HepG2 (cell line): Measurements from ENCODE around the gene STH. TPM values are rescaled to one million over a fixed set of nuclear protein-coding genes. Genes with fewer than 3 reads are reported as not detected.

ENCODE experiments used
- ATAC-seq: fragments of 200-7000 bp; cut with Tn5 transposase; 3 replicates; pipeline ENCODE4 v1.9.1; 2020; ENCODE audit warnings: mild to moderate bottlenecking, moderate library complexity
- BruUV-seq: library from RNA; stranded (reverse); fragments of 400-500 nt; replicated peaks from 2 replicates; lab custom pipeline; 2021; lab: Mats Ljungman, UMichigan
- CTCF ChIA-PET: fragments of 300-600 bp; formaldehyde crosslinking; extraction: SDS; loops from one replicate; lab custom pipeline; 2021; ENCODE audit warnings: low total read pairs, inconsistent platforms, low intra/inter-chr PET ratio; lab: Yijun Ruan, JAX
- POLR2A ChIA-PET: fragments of 350-600 bp; sonication (Branson Sonifier 250); formaldehyde crosslinking; loops from one replicate; lab custom pipeline; 2020; ENCODE audit warnings: antibody characterized with exemption, inconsistent platforms; lab: Yijun Ruan, JAX
- DNase-seq: peaks from one replicate; pipeline ENCODE4 v3.0.0-alpha.2; 2015; ENCODE audit warnings: low spot score
- FAIRE-seq: peaks from 3 replicates; lab custom pipeline; 2011; peaks lifted over from hg19 to GRCh38; lab: Jason Lieb, UNC
- H2AFZ ChIP-seq: one replicate; pipeline ENCODE4 v1.6.1; 2011; ENCODE audit warnings: low read length, inconsistent platforms
- H3K27ac ChIP-seq: fragments of 300-600 bp; 3 replicates; pipeline ENCODE4 v1.8.0; 2011; ENCODE audit warnings: mixed run types, mild to moderate bottlenecking, mixed read lengths, low read length, inconsistent platforms; ENCODE audit not compliant: insufficient read depth; ENCODE audit errors: extremely low read length
- H3K27me3 ChIP-seq, 2 experiments: fragments of 200-600 bp in 1 of 2; 2 replicates in 1 of 2; 3 replicates in 1 of 2; pipeline versions ENCODE4 v1.6.0 to v1.8.0; 2011; ENCODE audit warnings: low read length in 2 of 2, mild to moderate bottlenecking in 2 of 2, moderate library complexity in 2 of 2, inconsistent platforms in 1 of 2; ENCODE audit not compliant: insufficient read depth in 2 of 2, control insufficient read depth in 1 of 2
- H3K36me3 ChIP-seq, 2 experiments: fragments of 200-600 bp in 1 of 2; replicated peaks in 1 of 2; 2 replicates in 1 of 2; 3 replicates in 1 of 2; pipeline versions ENCODE4 v1.5.1 to v1.8.0; 2011; ENCODE audit warnings: low read length in 2 of 2, inconsistent platforms in 1 of 2; ENCODE audit not compliant: insufficient read depth in 2 of 2, control insufficient read depth in 1 of 2
- H3K4me1 ChIP-seq: 2 replicates; pipeline ENCODE4 v1.5.1; 2012; ENCODE audit warnings: low read length, inconsistent platforms; ENCODE audit not compliant: insufficient read depth
- H3K4me2 ChIP-seq: 2 replicates; pipeline ENCODE4 v1.6.0; 2011; ENCODE audit warnings: low read depth, low read length, inconsistent platforms
- H3K4me3 ChIP-seq, 3 experiments: fragments of 200-600 bp in 1 of 3; sonication (generic), shearing (Covaris generic) in 1 of 3; replicated peaks in 1 of 3; 2 replicates each; pipeline ENCODE4 v1.5.1; 2011 to 2016; ENCODE audit warnings: low read length in 3 of 3, inconsistent platforms in 2 of 3, low read depth in 2 of 3, mild to moderate bottlenecking in 2 of 3, control low read depth in 1 of 3, mixed read lengths in 1 of 3; ENCODE audit not compliant: insufficient read depth in 1 of 3
- H3K79me2 ChIP-seq: one replicate; pipeline ENCODE4 v1.6.1; 2011; ENCODE audit warnings: low read length, inconsistent platforms; ENCODE audit not compliant: insufficient read depth
- H3K9ac ChIP-seq: 2 replicates; pipeline ENCODE4 v1.6.0; 2011; ENCODE audit warnings: mild to moderate bottlenecking, low read depth, low read length, inconsistent platforms; ENCODE audit not compliant: insufficient read depth
- H3K9me3 ChIP-seq: 2 replicates; pipeline ENCODE4 v1.5.1; 2012; ENCODE audit warnings: mild to moderate bottlenecking, low read length
- H4K20me1 ChIP-seq: 2 replicates; pipeline ENCODE4 v1.6.0; 2011; ENCODE audit warnings: inconsistent platforms, mild to moderate bottlenecking, low read length, moderate library complexity; ENCODE audit not compliant: insufficient read depth
- AGO2 ChIP-seq: fragments of 200-400 bp; formaldehyde crosslinking; optimal IDR thresholded peaks from 2 replicates; pipeline ENCODE3; 2017; ENCODE audit warnings: mild to moderate bottlenecking, low read depth, low read length, moderate library complexity
- BORCS8-MEF2B ChIP-seq: sonication (generic); formaldehyde crosslinking; IDR thresholded peaks from 2 replicates; pipeline ENCODE4 v1.8.0; 2022; ENCODE audit warnings: mild to moderate bottlenecking, missing genetic modification reagents
- FOXC1 ChIP-seq: sonication (generic); formaldehyde crosslinking; IDR thresholded peaks from 2 replicates; pipeline ENCODE4 v1.8.0; 2022; ENCODE audit warnings: mild to moderate bottlenecking, missing genetic modification reagents, borderline replicate concordance
- NCOA2 ChIP-seq: sonication (generic); formaldehyde crosslinking; IDR thresholded peaks from 2 replicates; pipeline ENCODE4 v1.8.0; 2022; ENCODE audit warnings: inconsistent platforms
- RBM22 ChIP-seq: fragments of 200-400 bp; formaldehyde crosslinking; optimal IDR thresholded peaks from 2 replicates; pipeline ENCODE3; 2017; ENCODE audit warnings: mild to moderate bottlenecking, low read length, moderate library complexity
- SATB2 ChIP-seq: sonication (generic); formaldehyde crosslinking; IDR thresholded peaks from 2 replicates; pipeline ENCODE4 v1.5.0; 2020; ENCODE audit warnings: missing genetic modification reagents
- ZNF616 ChIP-seq: sonication (generic); formaldehyde crosslinking; IDR thresholded peaks from 2 replicates; pipeline ENCODE4 v1.5.0; 2020; ENCODE audit warnings: low read depth, mild to moderate bottlenecking, missing genetic modification reagents
- ZNF891 ChIP-seq: sonication (generic); formaldehyde crosslinking; IDR thresholded peaks from 2 replicates; pipeline ENCODE4 v1.5.0; 2020; ENCODE audit warnings: mild to moderate bottlenecking, missing genetic modification reagents
- WGBS: methylation state at CpG from one replicate; pipeline ENCODE4 v1.1.6; 2017; ENCODE audit warnings: low lambda C conversion rate; 5-methylcytosine and 5-hydroxymethylcytosine counted together
- in situ Hi-C: cut with HindIII; loops from 2 replicates; pipeline ENCODE4 v1.10.0; 2017; ENCODE audit warnings: low pct_unique_long_range_greater_than_20kb; ENCODE audit not compliant: extremely low pct_ligation_motif_present
- intact Hi-C: fragments of 100-400 bp; cut with micrococcal nuclease; formaldehyde crosslinking; loops from one replicate; pipeline ENCODE4 v1.10.0; 2022; ENCODE audit not compliant: unreplicated experiment
- polyA plus RNA-seq, 8 experiments: library from polyadenylated mRNA; depleted of rRNA in 3 of 8; stranded (reverse) in 7 of 8; unstranded in 1 of 8; fragments of >200 nt; fragmentation: Illumina TruSeq in 4 of 8; extraction: Trizol in 4 of 8; gene quantifications; 2 replicates each; pipeline versions ENCODE4 v1.2.1 to v1.2.3, GENCODE V29; 2011 to 2016; ENCODE audit warnings: low read depth in 4 of 8, missing spikeins in 1 of 8, mixed read lengths in 1 of 8; ENCODE audit not compliant: insufficient read depth in 1 of 8
- total RNA-seq, 5 experiments: library from RNA; depleted of rRNA; stranded (reverse); fragments of >200 nt; fragmentation: Illumina TruSeq; extraction: Trizol; gene quantifications; 2 replicates each; pipeline ENCODE4 v1.2.3, GENCODE V29; 2016; ENCODE audit warnings: low read depth in 1 of 5
- TF ChIP-seq, protein P1 (sequence below): sonication (generic); formaldehyde crosslinking; IDR thresholded peaks from 2 replicates; pipeline ENCODE4 v1.4.0; 2020; ENCODE audit warnings: missing genetic modification reagents, mild to moderate bottlenecking, borderline replicate concordance

The STH gene
- total and polyA plus RNA-seq, 2 of the 13 experiments (the other 11 are each of a cell fraction or from before 2014, with no cell fraction given) = not detected

GRCh38 chr17:46031920-46032319 is 32.9 kb downstream of the STH start:
- Histone ChIP-seq H2AFZ (no peak overlapping the region), H3K27me3 (no peaks in the 10 kb centered on the region), H3K4me1 (no peaks in the 10 kb centered on the region), H3K4me2 (no peak overlapping the region), H3K9me3 (no peaks in the 10 kb centered on the region), H3K9ac (no peak overlapping the region), H3K79me2 (no peaks in the 10 kb centered on the region), H3K36me3 (peaks cover 52 to 91% of the 10 kb centered on the region in 2 experiments), H4K20me1 (no peaks in the 10 kb centered on the region), H3K27ac (no peak overlapping the region), H3K4me3 (no peak overlapping the region)
- ChIA-PET POLR2A (no interaction called here), CTCF (no interaction called here)
- BruUV-seq = no TSS peak
- in situ Hi-C loops (no loop called here), intact Hi-C loops (no loop called here)
- no peak for FAIRE-seq
- whole genome bisulfite sequencing = 93% methylated on average over 8 of the region's 8 CpGs
- peak; percentile 10; the same call in 1 of the 3 replicates for ATAC-seq
- TF ChIP-seq BORCS8-MEF2B = no peak
- no peak for TF ChIP-seq ZNF616 (CRISPR knock-in tag)
- TF ChIP-seq SATB2 (CRISPR knock-in tag) = no peak
- TF ChIP-seq RBM22 = peak; percentile 10
- peak; percentile 9 for TF ChIP-seq AGO2
- no peak for TF ChIP-seq FOXC1 (CRISPR knock-in tag)
- no peak for DNase-seq

DNA sequence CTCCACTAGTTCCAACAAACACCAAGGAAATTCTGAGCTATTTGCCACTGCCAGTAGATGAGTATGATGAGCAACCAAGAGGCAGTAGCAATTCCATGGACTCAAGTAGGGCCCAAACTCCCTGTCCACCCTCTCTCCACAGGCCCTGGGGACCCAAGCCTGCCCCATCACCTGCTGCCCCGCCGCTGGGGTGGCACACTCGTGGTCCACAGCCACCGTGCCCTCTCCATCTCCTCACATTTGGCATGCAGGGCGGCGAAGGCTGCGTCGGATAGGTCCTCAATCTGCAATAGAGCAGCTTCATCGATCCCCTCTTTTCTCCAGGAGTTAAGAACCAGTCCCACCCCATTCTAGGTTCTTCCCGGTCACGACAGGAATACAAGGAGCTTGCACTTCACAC is 33.9 kb downstream of the STH start:
- Histone ChIP-seq H3K79me2 (no peaks in the 10 kb centered on the region), H3K27ac (no peak overlapping the region), H2AFZ (no peak overlapping the region), H3K4me1 (no peaks in the 10 kb centered on the region), H3K9ac (no peak overlapping the region), H3K27me3 (no peaks in the 10 kb centered on the region), H3K36me3 (peaks cover 52 to 95% of the 10 kb centered on the region in 2 experiments), H4K20me1 (no peaks in the 10 kb centered on the region), H3K9me3 (no peaks in the 10 kb centered on the region), H3K4me2 (no peak overlapping the region), H3K4me3 (no peak overlapping the region)
- FAIRE-seq (no peak), DNase-seq (no peak), ATAC-seq (no peak; the same call in 2 of the 3 replicates)
- intact Hi-C loops (no loop called here), in situ Hi-C loops (no loop called here)
- POLR2A ChIA-PET = no interaction called here
- 100% methylated on average over 11 of the region's 11 CpGs for WGBS
- CTCF ChIA-PET = no interaction called here
- no TSS peak for BruUV-seq
- TF ChIP-seq NCOA2 (CRISPR knock-in tag) (no peak), RBM22 (peak; percentile 17), AGO2 (peak; percentile 24), ZNF891 (CRISPR knock-in tag) (no peak)
- TF ChIP-seq, protein P1, sequence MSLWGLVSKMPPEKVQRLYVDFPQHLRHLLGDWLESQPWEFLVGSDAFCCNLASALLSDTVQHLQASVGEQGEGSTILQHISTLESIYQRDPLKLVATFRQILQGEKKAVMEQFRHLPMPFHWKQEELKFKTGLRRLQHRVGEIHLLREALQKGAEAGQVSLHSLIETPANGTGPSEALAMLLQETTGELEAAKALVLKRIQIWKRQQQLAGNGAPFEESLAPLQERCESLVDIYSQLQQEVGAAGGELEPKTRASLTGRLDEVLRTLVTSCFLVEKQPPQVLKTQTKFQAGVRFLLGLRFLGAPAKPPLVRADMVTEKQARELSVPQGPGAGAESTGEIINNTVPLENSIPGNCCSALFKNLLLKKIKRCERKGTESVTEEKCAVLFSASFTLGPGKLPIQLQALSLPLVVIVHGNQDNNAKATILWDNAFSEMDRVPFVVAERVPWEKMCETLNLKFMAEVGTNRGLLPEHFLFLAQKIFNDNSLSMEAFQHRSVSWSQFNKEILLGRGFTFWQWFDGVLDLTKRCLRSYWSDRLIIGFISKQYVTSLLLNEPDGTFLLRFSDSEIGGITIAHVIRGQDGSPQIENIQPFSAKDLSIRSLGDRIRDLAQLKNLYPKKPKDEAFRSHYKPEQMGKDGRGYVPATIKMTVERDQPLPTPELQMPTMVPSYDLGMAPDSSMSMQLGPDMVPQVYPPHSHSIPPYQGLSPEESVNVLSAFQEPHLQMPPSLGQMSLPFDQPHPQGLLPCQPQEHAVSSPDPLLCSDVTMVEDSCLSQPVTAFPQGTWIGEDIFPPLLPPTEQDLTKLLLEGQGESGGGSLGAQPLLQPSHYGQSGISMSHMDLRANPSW = no peak
